RKO (cell line): ENCODE results near the gene NRXN2.

ENCODE experiments used
- DNase-seq: peaks from one replicate; pipeline ENCODE4 v3.0.0-alpha.2; 2016; ENCODE audit warnings: low spot score

The NRXN2 gene

GRCh38 chr11:64627371-64627770 is 95.6 kb downstream of the NRXN2 start:
- no peak for DNase-seq

GRCh38 chr11:64626637-64627036 is 96.4 kb downstream of the NRXN2 start:
- DNase-seq, result no peak

- no peak for DNase-seq
Observed at GRCh38 chr11:64624883-64625481, 98.0 kb downstream of the NRXN2 start.

GRCh38 chr11:64622681-64623080 is 100.3 kb downstream of the NRXN2 start:
- DNase-seq, result no peak

GRCh38 chr11:64621283-64622019 is 101.5 kb downstream of the NRXN2 start:
- no peak for DNase-seq

- DNase-seq, result no peak
Observed at GRCh38 chr11:64620381-64620971, 102.5 kb downstream of the NRXN2 start.

GRCh38 chr11:64619811-64620380 is 103.1 kb downstream of the NRXN2 start:
- peak; percentile 15 for DNase-seq

- no peak for DNase-seq
Observed at GRCh38 chr11:64619196-64619595, 103.8 kb downstream of the NRXN2 start.

GRCh38 chr11:64616817-64617216 is 106.2 kb downstream of the NRXN2 start:
- no peak for DNase-seq

GRCh38 chr11:64614917-64615316 is 108.1 kb downstream of the NRXN2 start:
- DNase-seq, result no peak

- no peak for DNase-seq
Observed at GRCh38 chr11:64613648-64614047, 109.3 kb downstream of the NRXN2 start.

GRCh38 chr11:64611869-64612646 is 110.9 kb downstream of the NRXN2 start:
- peak; percentile 39 for DNase-seq

- DNase-seq, result no peak
Observed at GRCh38 chr11:64611176-64611575, 111.8 kb downstream of the NRXN2 start.

GRCh38 chr11:64610596-64610995 is 112.4 kb downstream of the NRXN2 start:
- DNase-seq, result no peak

GRCh38 chr11:64609436-64610047 is 113.5 kb downstream of the NRXN2 start:
- DNase-seq, result peak; percentile 5

GRCh38 chr11:64608636-64609035 is 114.4 kb downstream of the NRXN2 start:
- no peak for DNase-seq

GRCh38 chr11:64608046-64608445 is 115.0 kb downstream of the NRXN2 start:
- DNase-seq, result no peak

GRCh38 chr11:64607381-64607985 is 115.5 kb downstream of the NRXN2 start:
- no peak for DNase-seq

- DNase-seq, result no peak
Observed at GRCh38 chr11:64606796-64607380, 116.1 kb downstream of the NRXN2 start.

GRCh38 chr11:64605656-64606585 is 117.1 kb downstream of the NRXN2 start:
- no peak for DNase-seq
